SK-N-SH treated with all-trans-retinoic acid at 6 μM for 48 hours (cell line): ENCODE measurements around the gene GAN.

ENCODE experiments used
- ARNTL ChIP-seq: fragments of 450-650 bp; formaldehyde crosslinking; IDR thresholded peaks from 2 replicates; pipeline ENCODE4 v1.5.0; 2020; ENCODE audit warnings: low read depth, mild to moderate bottlenecking, moderate library complexity, borderline replicate concordance
- BACH2 ChIP-seq: fragments of 250-450 bp; sonication (Bioruptor Pico); IDR thresholded peaks from 2 replicates; pipeline ENCODE4 v1.9.0; 2021; ENCODE audit warnings: mild to moderate bottlenecking, borderline replicate concordance
- GLIS3 ChIP-seq: fragments of 250-450 bp; sonication (Bioruptor Pico); IDR thresholded peaks from 2 replicates; pipeline ENCODE4 v1.5.0; 2020; ENCODE audit warnings: mild to moderate bottlenecking, moderate library complexity
- OSR1 ChIP-seq: fragments of 250-450 bp; sonication (Bioruptor Pico); IDR thresholded peaks from 2 replicates; pipeline ENCODE4 v1.8.0; 2022; ENCODE audit warnings: moderate library complexity, mild to moderate bottlenecking, inconsistent platforms
- RARB ChIP-seq: fragments of 250-450 bp; sonication (Bioruptor Pico); IDR thresholded peaks from 2 replicates; pipeline ENCODE4 v1.8.0; 2021; ENCODE audit warnings: mild to moderate bottlenecking, moderate library complexity
- SNAI2 ChIP-seq: fragments of 250-450 bp; sonication (Bioruptor Pico); IDR thresholded peaks from 2 replicates; pipeline ENCODE4 v1.5.0; 2020; ENCODE audit warnings: mild to moderate bottlenecking, moderate library complexity
- TOX ChIP-seq: fragments of 250-450 bp; sonication (Bioruptor Pico); IDR thresholded peaks from 2 replicates; pipeline ENCODE4 v1.8.0; 2021; ENCODE audit warnings: mild to moderate bottlenecking, moderate library complexity, borderline replicate concordance
- ZC3H10 ChIP-seq: fragments of 250-450 bp; sonication (Bioruptor Pico); IDR thresholded peaks from 2 replicates; pipeline ENCODE4 v1.5.1; 2021; ENCODE audit warnings: mild to moderate bottlenecking, moderate library complexity
- ZFP3 ChIP-seq: fragments of 250-450 bp; sonication (Bioruptor Pico); IDR thresholded peaks from 2 replicates; pipeline ENCODE4 v1.5.0; 2020; ENCODE audit warnings: mild to moderate bottlenecking, moderate library complexity
- ZFP30 ChIP-seq: fragments of 450-650 bp; formaldehyde crosslinking; IDR thresholded peaks from 2 replicates; pipeline ENCODE4 v1.5.0; 2022; ENCODE audit warnings: mild to moderate bottlenecking, moderate library complexity
- ZNF70 ChIP-seq: fragments of 450-650 bp; formaldehyde crosslinking; IDR thresholded peaks from 2 replicates; pipeline ENCODE4 v1.5.0; 2020; ENCODE audit warnings: mild to moderate bottlenecking, moderate library complexity
- ZNF8 ChIP-seq: fragments of 450-650 bp; formaldehyde crosslinking; IDR thresholded peaks from 2 replicates; pipeline ENCODE4 v1.5.0; 2020; ENCODE audit warnings: mild to moderate bottlenecking, moderate library complexity
- TF ChIP-seq, protein P1 (sequence below): fragments of 250-450 bp; sonication (Bioruptor Pico); IDR thresholded peaks from 2 replicates; pipeline ENCODE4 v1.8.0; 2020; ENCODE audit warnings: mild to moderate bottlenecking, moderate library complexity, borderline replicate concordance
- TF ChIP-seq, protein P2 (sequence below): fragments of 250-450 bp; sonication (Bioruptor Pico); IDR thresholded peaks from 2 replicates; pipeline ENCODE4 v1.5.1; 2021; ENCODE audit warnings: mild to moderate bottlenecking, moderate library complexity

DNA sequence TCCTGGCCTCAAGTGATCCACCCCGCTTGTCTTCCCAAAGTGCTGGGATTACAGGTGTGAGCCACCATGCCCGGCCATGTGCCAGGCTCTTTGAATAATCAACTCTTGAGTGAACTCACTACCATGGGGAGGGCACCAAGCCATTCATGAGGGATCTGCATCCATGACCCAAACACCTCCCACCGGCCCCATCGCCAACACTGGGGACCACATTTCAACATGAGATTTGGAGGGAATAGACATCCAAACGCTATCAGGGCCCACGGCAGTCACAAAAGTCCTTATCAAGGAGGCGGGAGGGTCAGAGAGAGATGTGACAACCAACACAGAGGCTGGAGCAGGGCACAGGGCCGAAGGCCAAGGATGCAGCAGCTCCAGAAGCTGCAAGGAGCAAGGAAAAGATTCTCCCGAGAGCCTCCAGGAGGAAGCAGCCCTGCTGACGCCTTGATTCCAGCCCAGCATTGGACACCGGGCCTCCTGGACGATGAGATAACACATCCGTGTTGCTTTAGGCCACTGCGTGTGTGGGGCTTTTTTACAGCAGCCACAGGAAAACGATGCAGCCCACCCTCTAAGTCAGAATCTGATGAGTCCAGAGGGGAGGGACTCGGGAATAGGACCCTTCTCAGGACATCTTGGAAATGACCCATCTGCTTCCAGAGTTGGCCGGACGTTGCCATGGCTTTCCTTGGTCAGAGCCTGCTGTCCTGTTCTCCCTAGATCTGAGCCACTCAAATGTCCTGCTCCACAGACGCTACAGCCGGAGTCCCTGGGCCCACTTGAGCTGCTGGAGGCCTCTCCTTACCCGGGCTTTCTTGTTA, 82.5 kb downstream of the GAN start:
- TF ChIP-seq SNAI2 (CRISPR knock-in tag): no peak
- no peak for TF ChIP-seq BACH2 (CRISPR knock-in tag)
- TF ChIP-seq ZNF8 (CRISPR knock-in tag): no peak
- no peak for TF ChIP-seq GLIS3 (CRISPR knock-in tag)
- TF ChIP-seq, protein P1, sequence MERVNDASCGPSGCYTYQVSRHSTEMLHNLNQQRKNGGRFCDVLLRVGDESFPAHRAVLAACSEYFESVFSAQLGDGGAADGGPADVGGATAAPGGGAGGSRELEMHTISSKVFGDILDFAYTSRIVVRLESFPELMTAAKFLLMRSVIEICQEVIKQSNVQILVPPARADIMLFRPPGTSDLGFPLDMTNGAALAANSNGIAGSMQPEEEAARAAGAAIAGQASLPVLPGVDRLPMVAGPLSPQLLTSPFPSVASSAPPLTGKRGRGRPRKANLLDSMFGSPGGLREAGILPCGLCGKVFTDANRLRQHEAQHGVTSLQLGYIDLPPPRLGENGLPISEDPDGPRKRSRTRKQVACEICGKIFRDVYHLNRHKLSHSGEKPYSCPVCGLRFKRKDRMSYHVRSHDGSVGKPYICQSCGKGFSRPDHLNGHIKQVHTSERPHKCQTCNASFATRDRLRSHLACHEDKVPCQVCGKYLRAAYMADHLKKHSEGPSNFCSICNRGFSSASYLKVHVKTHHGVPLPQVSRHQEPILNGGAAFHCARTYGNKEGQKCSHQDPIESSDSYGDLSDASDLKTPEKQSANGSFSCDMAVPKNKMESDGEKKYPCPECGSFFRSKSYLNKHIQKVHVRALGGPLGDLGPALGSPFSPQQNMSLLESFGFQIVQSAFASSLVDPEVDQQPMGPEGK (CRISPR knock-in tag): no peak
- no peak for TF ChIP-seq ZC3H10 (CRISPR knock-in tag)
- no peak for TF ChIP-seq ZFP3 (CRISPR knock-in tag)
- no peak for TF ChIP-seq TOX (CRISPR knock-in tag)
- TF ChIP-seq ZNF70: no peak
- TF ChIP-seq OSR1 (CRISPR knock-in tag): no peak
- TF ChIP-seq RARB (CRISPR knock-in tag): no peak
- TF ChIP-seq ZFP30 (CRISPR knock-in tag): no peak
- TF ChIP-seq ARNTL: no peak
- TF ChIP-seq, protein P2, sequence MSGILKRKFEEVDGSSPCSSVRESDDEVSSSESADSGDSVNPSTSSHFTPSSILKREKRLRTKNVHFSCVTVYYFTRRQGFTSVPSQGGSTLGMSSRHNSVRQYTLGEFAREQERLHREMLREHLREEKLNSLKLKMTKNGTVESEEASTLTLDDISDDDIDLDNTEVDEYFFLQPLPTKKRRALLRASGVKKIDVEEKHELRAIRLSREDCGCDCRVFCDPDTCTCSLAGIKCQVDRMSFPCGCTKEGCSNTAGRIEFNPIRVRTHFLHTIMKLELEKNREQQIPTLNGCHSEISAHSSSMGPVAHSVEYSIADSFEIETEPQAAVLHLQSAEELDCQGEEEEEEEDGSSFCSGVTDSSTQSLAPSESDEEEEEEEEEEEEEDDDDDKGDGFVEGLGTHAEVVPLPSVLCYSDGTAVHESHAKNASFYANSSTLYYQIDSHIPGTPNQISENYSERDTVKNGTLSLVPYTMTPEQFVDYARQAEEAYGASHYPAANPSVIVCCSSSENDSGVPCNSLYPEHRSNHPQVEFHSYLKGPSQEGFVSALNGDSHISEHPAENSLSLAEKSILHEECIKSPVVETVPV: no peak
